ENCODE measurements around the gene APMAP.
A peak's percentile ranks its signal among the peaks of the same experiment; 100 is the strongest.

Gene APMAP

GRCh38 chr20:24956001-24956841 is 36.3 kb downstream of the APMAP start:
- TF ChIP-seq CTCF (IDR thresholded peaks at IDR 0.05), result no peak
- H3K9me3 ChIP-seq, result no peaks in the 10 kb centered on the region
- no peak overlapping the region for H3K4me3 ChIP-seq (ENCODE audit: low read depth in 1 of 2, low read length in 1 of 2)
- no peaks in the 10 kb centered on the region for H3K27me3 ChIP-seq
- peaks cover 76% of the 10 kb centered on the region for H3K36me3 ChIP-seq
- H3K4me1 ChIP-seq (ENCODE audit: control insufficient read depth in 1 of 2, insufficient read depth in 1 of 2, low read depth in 1 of 2, low read length in 1 of 2), result peaks cover 32 to 50% of the 10 kb centered on the region in 2 experiments
- H3K27ac ChIP-seq, result peak overlapping the region; percentile 64

GRCh38 chr20:24955045-24955444 is 37.5 kb downstream of the APMAP start:
- H3K4me3 ChIP-seq (ENCODE audit: low read depth in 1 of 2, low read length in 1 of 2), result no peak overlapping the region
- no peaks in the 10 kb centered on the region for H3K27me3 ChIP-seq
- no peaks in the 10 kb centered on the region for H3K9me3 ChIP-seq
- no peak for TF ChIP-seq CTCF (IDR thresholded peaks at IDR 0.05)
- peaks cover 40 to 60% of the 10 kb centered on the region in 2 experiments for H3K4me1 ChIP-seq (ENCODE audit: control insufficient read depth in 1 of 2, insufficient read depth in 1 of 2, low read depth in 1 of 2, low read length in 1 of 2)
- peak overlapping the region; percentile 94 for H3K27ac ChIP-seq
- peaks cover 67% of the 10 kb centered on the region for H3K36me3 ChIP-seq

- H3K4me1 ChIP-seq (ENCODE audit: control insufficient read depth in 1 of 2, insufficient read depth in 1 of 2, low read depth in 1 of 2, low read length in 1 of 2), result peaks cover 40 to 64% of the 10 kb centered on the region in 2 experiments
- TF ChIP-seq CTCF (IDR thresholded peaks at IDR 0.05), result no peak
These were observed 38.0 kb downstream of the APMAP start for GRCh38 chr20:24954566-24954965.

GRCh38 chr20:24954151-24954550 is 38.4 kb downstream of the APMAP start:
- H3K27me3 ChIP-seq, result no peaks in the 10 kb centered on the region
- H3K9me3 ChIP-seq, result no peaks in the 10 kb centered on the region
- no peak for TF ChIP-seq CTCF (IDR thresholded peaks at IDR 0.05)
- peak overlapping the region in 1 of 2 experiments; percentile 84 for H3K4me3 ChIP-seq (ENCODE audit: low read depth in 1 of 2, low read length in 1 of 2)
- peak overlapping the region; percentile 94 for H3K27ac ChIP-seq
- peaks cover 58% of the 10 kb centered on the region for H3K36me3 ChIP-seq
- H3K4me1 ChIP-seq (ENCODE audit: control insufficient read depth in 1 of 2, insufficient read depth in 1 of 2, low read depth in 1 of 2, low read length in 1 of 2), result peaks cover 44 to 68% of the 10 kb centered on the region in 2 experiments

More at GRCh38 chr20:24954566-24954965, 38.0 kb downstream of the APMAP start:
- Histone ChIP-seq H3K9me3 (no peaks in the 10 kb centered on the region), H3K36me3 (peaks cover 62% of the 10 kb centered on the region), H3K27me3 (no peaks in the 10 kb centered on the region), H3K27ac (peak overlapping the region; percentile 94), H3K4me3 (ENCODE audit: low read depth in 1 of 2, low read length in 1 of 2) (peak overlapping the region in 1 of 2 experiments; percentile 84)

GRCh38 chr20:24953621-24954133 is 38.9 kb downstream of the APMAP start:
- Histone ChIP-seq H3K27ac (peak overlapping the region; percentile 94), H3K27me3 (no peaks in the 10 kb centered on the region), H3K36me3 (peaks cover 53% of the 10 kb centered on the region), H3K4me3 (ENCODE audit: low read depth in 1 of 2, low read length in 1 of 2) (peak overlapping the region in 1 of 2 experiments; percentile 84), H3K9me3 (no peaks in the 10 kb centered on the region), H3K4me1 (ENCODE audit: control insufficient read depth in 1 of 2, insufficient read depth in 1 of 2, low read depth in 1 of 2, low read length in 1 of 2) (peaks cover 49 to 70% of the 10 kb centered on the region in 2 experiments)
- no peak for TF ChIP-seq CTCF (IDR thresholded peaks at IDR 0.05)

Data from neutrophil (primary cell).